GM19238 (cell line): ENCODE data around the gene HDAC4.

ENCODE experiments used
- DNase-seq: peaks from one replicate; pipeline ENCODE4 v3.0.0; 2011; ENCODE audit warnings: low spot score; ENCODE audit not compliant: insufficient read length

The HDAC4 gene

GRCh38 chr2:239002954-239003623 is 397.7 kb downstream of the HDAC4 start:
- DNase-seq, result no peak

- DNase-seq, result no peak
Measured at GRCh38 chr2:239002591-239002953, 398.2 kb downstream of the HDAC4 start.

- DNase-seq, result no peak
Measured at GRCh38 chr2:239001794-239002193, 399.0 kb downstream of the HDAC4 start.

DNA sequence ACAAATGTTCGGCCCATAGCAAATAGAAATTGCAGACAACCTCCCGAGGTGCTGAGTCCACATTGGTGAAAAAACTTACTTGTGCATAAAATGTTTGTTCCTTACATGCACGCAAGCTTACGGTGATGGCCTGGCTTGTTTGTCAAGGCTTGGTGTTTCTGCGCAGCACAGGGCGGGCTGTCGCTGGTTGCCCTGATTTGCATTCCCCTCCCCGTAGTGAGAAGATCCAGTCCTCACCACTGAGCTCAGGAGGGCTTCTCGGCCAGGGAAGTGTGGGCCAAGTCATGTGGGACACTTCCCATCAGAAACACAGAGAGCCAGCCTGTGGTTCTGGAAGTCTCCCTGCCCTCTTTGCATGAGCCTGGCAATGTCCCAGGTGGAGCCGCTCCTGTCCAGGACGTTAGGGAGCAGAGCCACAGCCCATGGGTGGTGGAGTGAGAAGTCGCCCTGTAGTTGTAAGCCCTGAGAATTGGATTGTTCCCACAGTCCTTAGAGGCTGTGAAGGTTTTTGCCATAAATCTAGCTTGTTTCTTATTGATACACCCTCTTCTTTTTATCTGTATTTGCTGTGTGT is 400.2 kb downstream of the HDAC4 start:
- DNase-seq, result no peak

- DNase-seq, result no peak
Measured at GRCh38 chr2:239000089-239000488, 400.7 kb downstream of the HDAC4 start.

- no peak for DNase-seq
Measured at GRCh38 chr2:238999291-238999741, 401.5 kb downstream of the HDAC4 start.

- no peak for DNase-seq
Measured at GRCh38 chr2:238998801-238999200, 402.0 kb downstream of the HDAC4 start.
